Smooth muscle cell (in vitro differentiated cells): ENCODE measurements around the gene MRFAP1L1. TPM values are rescaled to one million over a fixed set of nuclear protein-coding genes. Genes with fewer than 3 reads are reported as not detected.

ENCODE experiments used
- DNase-seq: peaks from one replicate; lab custom pipeline; 2025; ENCODE audit not compliant: unreplicated experiment; lab: John Stamatoyannopoulos, UW
- H2AFZ ChIP-seq: fragments of 200-600 bp; sonication (generic); 2 replicates; pipeline ENCODE4 v1.6.0; 2016; ENCODE audit warnings: antibody characterized with exemption, low read depth, mild to moderate bottlenecking
- H3F3A ChIP-seq: fragments of 200-600 bp; sonication (generic); 2 replicates; pipeline ENCODE4 v1.6.0; 2017; ENCODE audit warnings: antibody characterized with exemption, low read depth
- H3K27ac ChIP-seq: fragments of 200-600 bp; sonication (generic); 2 replicates; pipeline ENCODE4 v1.5.1; 2016; ENCODE audit warnings: low read depth, mild to moderate bottlenecking
- H3K27me3 ChIP-seq: fragments of 200-600 bp; sonication (generic); 2 replicates; pipeline ENCODE4 v1.6.1; 2016; ENCODE audit warnings: low read depth, mild to moderate bottlenecking
- H3K36me3 ChIP-seq: fragments of 200-600 bp; sonication (generic); 2 replicates; pipeline ENCODE4 v1.5.1; 2016; ENCODE audit warnings: low read depth
- H3K4me1 ChIP-seq: fragments of 200-600 bp; sonication (generic); 2 replicates; pipeline ENCODE4 v1.5.1; 2016; ENCODE audit warnings: low read depth
- H3K4me2 ChIP-seq: fragments of 200-600 bp; sonication (generic); 2 replicates; pipeline ENCODE4 v1.6.0; 2016; ENCODE audit warnings: mild to moderate bottlenecking
- H3K4me3 ChIP-seq: fragments of 200-600 bp; sonication (generic); 2 replicates; pipeline ENCODE4 v1.5.1; 2016; ENCODE audit warnings: mild to moderate bottlenecking
- H3K79me2 ChIP-seq: fragments of 200-600 bp; sonication (generic); 2 replicates; pipeline ENCODE4 v1.6.0; 2016; ENCODE audit warnings: low read depth, mild to moderate bottlenecking
- H3K9ac ChIP-seq: fragments of 200-600 bp; sonication (generic); 2 replicates; pipeline ENCODE4 v1.6.0; 2016; ENCODE audit warnings: low read depth
- H3K9me3 ChIP-seq: fragments of 200-600 bp; sonication (generic); replicated peaks from 2 replicates; pipeline ENCODE4 v1.5.1; 2016; ENCODE audit warnings: low read depth
- H4K20me1 ChIP-seq: fragments of 200-600 bp; sonication (generic); 2 replicates; pipeline ENCODE4 v1.6.0; 2016; ENCODE audit warnings: low read depth
- CTCF ChIP-seq: fragments of 200-600 bp; sonication (generic); IDR thresholded peaks from 2 replicates; pipeline ENCODE4 v1.5.1; 2017; ENCODE audit warnings: borderline replicate concordance, mild to moderate bottlenecking, antibody characterized with exemption; ENCODE audit not compliant: insufficient read depth, poor library complexity, severe bottlenecking
- WGBS: methylation state at CpG from one replicate; pipeline ENCODE4 v1.1.7; 2016; ENCODE audit warnings: low lambda C conversion rate; 5-methylcytosine and 5-hydroxymethylcytosine counted together
- polyA plus RNA-seq: library from polyadenylated mRNA; unstranded; fragments of >200 nt; fragmentation: Nextera tagmentation; extraction: Ambion mirVana; gene quantifications from 2 replicates; pipeline ENCODE4 v1.2.1, GENCODE V29; 2016
- total RNA-seq: library from RNA; depleted of rRNA; stranded (reverse); fragments of >200 nt; gene quantifications from 2 replicates; pipeline ENCODE4 v1.2.3, GENCODE V29; 2014

Gene MRFAP1L1
- total and polyA plus RNA-seq, 2 experiments from 2014 or later = 48.9 to 67.1 TPM

- Histone ChIP-seq H3K9me3 (no peaks in the 10 kb centered on the region), H3K27me3 (no peaks in the 10 kb centered on the region), H3K4me3 (no peak overlapping the region), H3K4me2 (no peak overlapping the region), H3K36me3 (no peaks in the 10 kb centered on the region), H3K79me2 (no peaks in the 10 kb centered on the region), H2AFZ (no peak overlapping the region), H3F3A (no peaks in the 10 kb centered on the region), H3K4me1 (no peaks in the 10 kb centered on the region), H4K20me1 (no peaks in the 10 kb centered on the region), H3K27ac (no peak overlapping the region), H3K9ac (no peak overlapping the region)
- TF ChIP-seq CTCF = no peak
- no peak for DNase-seq
- WGBS = 92% methylated on average over 4 of the region's 4 CpGs
Measured at GRCh38 chr4:6739920-6740319, 30.3 kb upstream of the MRFAP1L1 start.

- H3K9ac ChIP-seq = no peak overlapping the region
- 85% methylated on average over 16 of the region's 16 CpGs for WGBS
- no peak for DNase-seq
Measured at GRCh38 chr4:6734165-6734786, 24.6 kb upstream of the MRFAP1L1 start.

GRCh38 chr4:6733358-6734164 lies 23.9 kb upstream of the MRFAP1L1 start:
- 93% methylated on average over 27 of the region's 27 CpGs for WGBS
- Histone ChIP-seq H3K9ac (no peak overlapping the region), H3K9me3 (no peaks in the 10 kb centered on the region), H4K20me1 (no peaks in the 10 kb centered on the region), H3F3A (peaks cover 7% of the 10 kb centered on the region), H3K4me1 (peaks cover 10% of the 10 kb centered on the region), H3K4me3 (no peak overlapping the region), H3K27ac (peak overlapping the region; percentile 82), H3K36me3 (no peaks in the 10 kb centered on the region), H2AFZ (no peak overlapping the region), H3K79me2 (no peaks in the 10 kb centered on the region), H3K4me2 (no peak overlapping the region), H3K27me3 (no peaks in the 10 kb centered on the region)
- TF ChIP-seq CTCF = no peak
- DNase-seq = no peak

More at GRCh38 chr4:6734165-6734786, 24.6 kb upstream of the MRFAP1L1 start:
- Histone ChIP-seq H3K79me2 (no peaks in the 10 kb centered on the region), H3K4me3 (no peak overlapping the region), H3K27me3 (no peaks in the 10 kb centered on the region), H3K36me3 (no peaks in the 10 kb centered on the region), H3K9me3 (no peaks in the 10 kb centered on the region), H3K27ac (no peak overlapping the region), H4K20me1 (no peaks in the 10 kb centered on the region), H3F3A (peaks cover 7% of the 10 kb centered on the region), H3K4me2 (no peak overlapping the region), H3K4me1 (peaks cover 10% of the 10 kb centered on the region), H2AFZ (no peak overlapping the region)
- no peak for TF ChIP-seq CTCF
